AG09309 (cell line): ENCODE data around the gene POLD2.

Experiments
- DNase-seq: peaks from one replicate; pipeline ENCODE4 v3.0.0-alpha.2; 2010; ENCODE audit warnings: low read depth
- H3K4me3 ChIP-seq: 2 replicates; pipeline ENCODE4 v1.5.1; 2011; ENCODE audit warnings: mild to moderate bottlenecking, low read depth, low read length, moderate library complexity; ENCODE audit not compliant: control insufficient read depth
- TF ChIP-seq, protein P1 (sequence below): IDR thresholded peaks from 2 replicates; pipeline ENCODE4 v1.5.1; 2011; ENCODE audit warnings: mild to moderate bottlenecking, low read depth, low read length, inconsistent platforms; ENCODE audit not compliant: insufficient read depth, control insufficient read depth; ENCODE audit errors: missing control alignments

Gene POLD2

DNA sequence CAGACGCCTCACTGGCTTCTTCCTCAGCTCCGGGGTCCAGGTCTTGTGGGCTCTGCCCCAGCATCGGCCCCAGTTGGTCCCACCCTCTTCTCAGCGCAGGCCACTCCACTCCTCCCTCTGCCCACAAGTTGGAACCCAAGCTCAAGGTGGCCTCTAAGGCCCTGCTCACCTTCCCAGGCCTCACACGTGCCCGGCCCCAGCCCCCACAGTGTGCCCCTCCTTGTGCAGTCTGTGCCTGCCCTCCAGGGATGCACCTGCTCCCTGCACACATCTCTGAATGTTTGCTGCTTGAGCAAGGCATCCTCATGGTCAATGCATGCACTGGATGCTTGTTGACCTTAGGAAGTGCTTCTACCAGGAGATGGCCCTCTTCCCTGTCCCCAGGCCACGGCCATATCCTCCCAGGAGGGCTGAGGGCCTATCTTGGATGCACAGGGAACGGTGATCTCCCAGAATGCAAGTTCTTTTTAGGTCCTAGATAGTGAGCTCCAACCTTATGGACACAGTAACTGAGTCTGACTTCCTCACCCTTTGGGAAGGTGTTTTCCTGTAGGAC, 26.9 kb downstream of the POLD2 start:
- DNase-seq = no peak

DNA sequence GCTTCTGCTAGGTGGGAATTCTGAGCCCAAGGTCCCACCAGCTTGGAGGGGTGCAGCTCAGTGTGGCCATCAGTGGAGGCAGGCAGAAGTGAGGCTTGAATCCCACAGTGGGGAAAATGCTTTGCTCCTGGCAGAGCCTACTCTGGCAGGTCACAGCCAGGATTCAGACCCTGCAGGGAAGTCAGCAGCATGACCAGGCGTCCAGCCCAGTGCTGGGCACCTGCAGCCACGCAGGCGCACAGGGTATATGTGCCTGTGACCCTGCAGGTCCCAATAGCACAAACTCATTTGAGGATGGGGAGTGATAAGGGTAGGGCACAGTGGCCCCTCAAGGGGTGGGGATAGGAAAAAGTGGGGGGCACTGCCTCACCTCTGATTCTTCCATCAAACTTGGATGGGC, 27.6 kb downstream of the POLD2 start:
- DNase-seq = no peak
- no peak overlapping the region for H3K4me3 ChIP-seq
- TF ChIP-seq, protein P1, sequence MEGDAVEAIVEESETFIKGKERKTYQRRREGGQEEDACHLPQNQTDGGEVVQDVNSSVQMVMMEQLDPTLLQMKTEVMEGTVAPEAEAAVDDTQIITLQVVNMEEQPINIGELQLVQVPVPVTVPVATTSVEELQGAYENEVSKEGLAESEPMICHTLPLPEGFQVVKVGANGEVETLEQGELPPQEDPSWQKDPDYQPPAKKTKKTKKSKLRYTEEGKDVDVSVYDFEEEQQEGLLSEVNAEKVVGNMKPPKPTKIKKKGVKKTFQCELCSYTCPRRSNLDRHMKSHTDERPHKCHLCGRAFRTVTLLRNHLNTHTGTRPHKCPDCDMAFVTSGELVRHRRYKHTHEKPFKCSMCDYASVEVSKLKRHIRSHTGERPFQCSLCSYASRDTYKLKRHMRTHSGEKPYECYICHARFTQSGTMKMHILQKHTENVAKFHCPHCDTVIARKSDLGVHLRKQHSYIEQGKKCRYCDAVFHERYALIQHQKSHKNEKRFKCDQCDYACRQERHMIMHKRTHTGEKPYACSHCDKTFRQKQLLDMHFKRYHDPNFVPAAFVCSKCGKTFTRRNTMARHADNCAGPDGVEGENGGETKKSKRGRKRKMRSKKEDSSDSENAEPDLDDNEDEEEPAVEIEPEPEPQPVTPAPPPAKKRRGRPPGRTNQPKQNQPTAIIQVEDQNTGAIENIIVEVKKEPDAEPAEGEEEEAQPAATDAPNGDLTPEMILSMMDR = no peak

More for the DNA sequence above, 26.9 kb downstream of the POLD2 start:
- TF ChIP-seq, protein P1 = no peak
- H3K4me3 ChIP-seq = no peak overlapping the region

DNA sequence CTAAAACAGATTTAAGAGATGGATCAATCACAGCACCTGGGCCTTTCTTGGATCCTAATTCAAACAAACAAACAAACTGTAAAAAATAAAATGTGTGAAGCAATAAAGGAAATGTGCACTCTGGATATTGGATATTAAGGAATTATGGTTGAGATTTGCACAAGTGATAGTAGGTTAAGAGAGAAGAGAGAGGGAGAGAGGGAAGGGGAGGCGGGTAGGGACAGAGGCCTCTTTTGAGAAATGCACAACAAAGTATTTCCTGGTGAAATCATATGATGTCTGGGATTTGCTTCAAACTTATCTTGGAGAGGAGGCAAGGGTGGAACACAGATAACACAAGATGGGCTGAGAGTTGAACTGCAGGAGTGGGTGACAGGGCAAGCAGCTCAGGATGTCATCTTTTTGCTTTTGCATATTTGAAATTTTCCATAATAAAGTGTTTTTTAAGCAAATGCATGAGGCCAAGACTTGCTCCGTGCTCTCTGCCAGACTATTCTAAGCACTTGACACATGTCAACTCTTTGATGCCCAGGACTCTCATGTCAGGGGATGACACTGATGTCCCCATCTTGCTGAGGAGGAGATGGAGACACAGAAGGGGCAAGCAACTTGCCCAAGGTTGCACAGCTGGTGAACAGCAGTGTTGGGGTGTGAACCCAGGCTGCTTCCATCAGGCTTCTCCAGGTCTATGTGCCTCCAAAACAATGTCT, 28.3 kb downstream of the POLD2 start:
- TF ChIP-seq, protein P1 = no peak
- DNase-seq = no peak
- no peak overlapping the region for H3K4me3 ChIP-seq

DNA sequence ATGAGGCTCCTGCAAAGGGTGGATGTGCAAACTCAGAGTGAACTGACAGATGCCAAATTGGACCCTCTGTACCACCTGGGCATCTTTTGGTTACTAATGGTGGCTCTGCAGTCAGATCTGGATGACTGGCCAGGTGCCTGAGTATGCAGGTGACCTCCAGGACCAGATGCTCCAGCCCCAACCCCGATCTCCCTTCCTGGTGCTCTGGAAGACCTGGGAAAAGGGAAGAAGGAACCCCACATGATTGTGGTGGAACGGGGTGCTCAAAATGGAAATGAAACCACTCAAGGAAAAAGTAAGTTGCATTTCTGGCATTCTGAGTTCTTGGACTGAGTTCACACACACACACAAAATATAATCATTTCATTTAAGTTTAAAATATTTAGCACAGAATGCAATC, 29.0 kb downstream of the POLD2 start:
- no peak for DNase-seq
- TF ChIP-seq, protein P1 = no peak
- no peak overlapping the region for H3K4me3 ChIP-seq

DNA sequence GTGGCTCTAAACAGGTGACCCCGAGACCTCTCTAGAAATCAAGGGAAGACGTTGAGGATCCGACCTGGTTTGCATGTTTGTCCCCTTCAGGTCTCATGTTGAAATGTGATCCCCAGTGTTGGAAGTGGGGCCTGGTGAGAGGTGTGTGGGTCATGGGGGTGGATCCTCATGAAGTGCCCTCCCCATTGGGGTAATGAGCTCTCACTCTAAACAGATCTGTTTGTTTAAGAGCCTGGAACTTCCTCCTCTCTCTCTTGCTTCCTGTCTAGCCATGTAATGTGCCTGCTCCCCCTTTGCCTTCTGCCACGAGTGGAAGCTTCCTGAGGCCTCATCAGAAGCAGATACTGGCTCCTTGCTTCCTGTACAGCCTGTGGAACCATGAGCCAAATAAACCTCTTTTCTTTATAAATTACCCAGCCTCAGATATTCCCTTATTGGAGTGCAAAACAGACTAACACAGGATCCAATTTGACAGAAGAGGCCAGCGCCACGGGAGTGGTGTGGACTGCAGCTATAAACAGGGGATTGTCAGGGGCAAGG, 30.2 kb downstream of the POLD2 start:
- DNase-seq = no peak
- TF ChIP-seq, protein P1 = no peak
- H3K4me3 ChIP-seq = no peak overlapping the region

DNA sequence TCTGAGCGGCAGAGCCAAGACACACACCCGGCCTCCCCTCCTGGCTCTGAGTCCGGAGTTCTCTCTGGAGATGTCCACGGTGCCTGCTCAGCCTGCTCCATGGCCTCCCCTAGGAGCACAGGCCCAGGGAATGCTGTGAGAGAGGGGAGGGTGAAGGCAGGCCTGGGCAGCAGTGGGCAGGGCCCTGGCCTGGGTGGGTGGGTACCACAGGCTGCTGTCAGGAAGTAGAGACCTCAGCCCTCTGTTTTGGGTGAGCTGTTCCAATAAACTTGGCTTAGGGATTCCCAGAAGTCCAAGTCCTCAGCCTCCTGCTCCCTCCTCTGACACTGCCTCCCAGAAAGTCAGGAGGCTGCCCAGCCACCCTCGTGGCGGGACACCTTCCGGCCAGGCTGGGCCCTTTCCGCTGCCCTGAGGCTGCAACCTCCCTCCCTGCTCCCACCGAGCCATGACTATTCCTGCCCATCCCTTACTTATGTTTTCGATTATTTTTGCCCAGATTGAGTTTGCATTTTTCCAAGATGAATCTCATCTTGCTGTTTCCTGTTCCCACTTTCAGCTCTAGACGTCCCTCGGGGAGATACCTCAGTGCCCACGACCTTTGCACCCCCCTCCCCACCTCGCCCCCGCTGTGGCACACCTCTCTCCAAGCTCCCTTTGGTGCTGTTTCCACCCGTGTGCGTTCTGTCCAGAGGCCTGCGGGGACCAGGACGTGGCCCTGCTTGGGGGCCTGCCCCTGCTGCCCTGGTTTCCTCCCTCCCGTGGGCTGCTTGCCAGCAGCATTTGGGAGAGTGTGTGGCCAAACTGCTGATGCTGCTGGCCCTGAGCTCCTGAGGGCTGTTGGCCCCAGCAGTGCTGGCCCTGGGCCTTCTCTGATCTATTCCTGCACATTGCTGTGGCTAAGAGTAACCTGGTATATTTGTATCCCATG, 35.2 kb downstream of the POLD2 start:
- no peak overlapping the region for H3K4me3 ChIP-seq
- DNase-seq = peak; percentile 94
- TF ChIP-seq, protein P1 = no peak
